Esophagus muscularis mucosa (tissue), 3 donors: Measurements from ENCODE around the gene LIN28B.

Source experiments
- EP300 ChIP-seq: sonication (generic); formaldehyde crosslinking; IDR thresholded peaks from one replicate; pipeline ENCODE4 v1.6.1; 2017; ENCODE audit warnings: antibody characterized with exemption
- TF ChIP-seq, protein P1 (sequence below), 3 experiments: fragments of 200-600 bp in 2 of 3; fragments of 450-650 bp in 1 of 3; sonication (generic) in 2 of 3; IDR thresholded peaks; one replicate each; pipeline ENCODE4 v1.5.1; 2017 to 2019; ENCODE audit warnings: antibody characterized with exemption in 3 of 3, mild to moderate bottlenecking in 2 of 3, moderate library complexity in 1 of 3

DNA sequence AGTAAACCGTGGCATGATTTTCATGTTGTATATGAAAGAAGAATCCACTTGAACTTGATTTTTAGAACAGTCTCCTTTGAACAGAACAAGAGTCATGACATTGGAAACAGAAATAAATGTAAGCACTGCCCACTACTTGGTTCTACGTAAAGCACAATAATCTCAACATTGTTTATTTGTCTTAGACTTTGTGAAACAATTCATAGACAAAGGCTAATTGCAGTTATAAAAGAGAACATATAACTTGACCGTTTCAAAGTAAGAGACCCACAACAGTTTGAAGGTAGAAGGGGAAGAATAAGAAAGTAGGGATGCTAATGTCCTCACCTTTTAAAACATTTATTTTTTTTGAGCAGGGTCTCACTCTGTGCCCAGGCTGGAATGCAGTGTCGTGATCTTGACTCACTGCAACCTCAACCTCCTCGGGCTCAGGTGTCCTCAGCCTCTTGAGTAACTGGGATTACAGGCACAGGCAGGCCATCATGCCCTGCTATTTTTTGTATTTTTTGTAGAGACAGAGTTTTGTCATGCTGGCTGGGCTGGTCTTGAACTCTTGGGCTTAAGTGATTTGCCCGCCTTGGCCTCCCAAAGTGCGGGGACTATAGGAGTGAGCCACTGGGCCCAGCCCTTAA is 151.8 kb downstream of the LIN28B start:
- TF ChIP-seq EP300, result no peak
- TF ChIP-seq, protein P1, sequence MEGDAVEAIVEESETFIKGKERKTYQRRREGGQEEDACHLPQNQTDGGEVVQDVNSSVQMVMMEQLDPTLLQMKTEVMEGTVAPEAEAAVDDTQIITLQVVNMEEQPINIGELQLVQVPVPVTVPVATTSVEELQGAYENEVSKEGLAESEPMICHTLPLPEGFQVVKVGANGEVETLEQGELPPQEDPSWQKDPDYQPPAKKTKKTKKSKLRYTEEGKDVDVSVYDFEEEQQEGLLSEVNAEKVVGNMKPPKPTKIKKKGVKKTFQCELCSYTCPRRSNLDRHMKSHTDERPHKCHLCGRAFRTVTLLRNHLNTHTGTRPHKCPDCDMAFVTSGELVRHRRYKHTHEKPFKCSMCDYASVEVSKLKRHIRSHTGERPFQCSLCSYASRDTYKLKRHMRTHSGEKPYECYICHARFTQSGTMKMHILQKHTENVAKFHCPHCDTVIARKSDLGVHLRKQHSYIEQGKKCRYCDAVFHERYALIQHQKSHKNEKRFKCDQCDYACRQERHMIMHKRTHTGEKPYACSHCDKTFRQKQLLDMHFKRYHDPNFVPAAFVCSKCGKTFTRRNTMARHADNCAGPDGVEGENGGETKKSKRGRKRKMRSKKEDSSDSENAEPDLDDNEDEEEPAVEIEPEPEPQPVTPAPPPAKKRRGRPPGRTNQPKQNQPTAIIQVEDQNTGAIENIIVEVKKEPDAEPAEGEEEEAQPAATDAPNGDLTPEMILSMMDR (IDR thresholded peaks at IDR 0.05), result no peak
